SIG-M5 (cell line): ENCODE results near the gene OR5B3.
"Not testable (repeated sequence)": the region's sequence is repeated elsewhere in the genome, so short reads cannot be mapped to it uniquely, and the experiment has no call there.

Experiments
- DNase-seq: peaks from one replicate; lab custom pipeline; 2025; lab: John Stamatoyannopoulos, UW

The OR5B3 gene

DNA sequence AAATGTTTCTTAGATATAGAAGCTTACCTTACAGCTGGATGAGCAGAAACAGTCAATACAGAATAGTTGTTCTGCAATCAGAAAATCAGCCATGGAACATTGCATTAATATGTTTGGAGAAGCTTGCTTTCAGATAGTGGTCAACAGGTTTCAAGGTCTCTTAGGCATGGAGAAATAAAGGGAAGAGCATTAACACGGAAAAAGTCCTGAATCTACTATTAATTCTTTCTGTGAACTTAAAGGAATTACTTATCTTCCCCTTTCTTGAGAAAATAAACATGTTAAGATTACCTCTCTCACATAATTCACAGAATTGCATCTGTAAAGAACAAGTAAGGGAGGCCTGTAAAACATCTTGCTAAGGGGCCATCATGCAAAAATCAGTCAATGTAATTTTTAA lies at the start of gene OR5B3:
TSS of gene OR5B3 (minus strand) at position 101 of the 400 bp plus-strand sequence. CDS start 3,465 bp downstream, outside the sequence.
- no peak for DNase-seq

DNA sequence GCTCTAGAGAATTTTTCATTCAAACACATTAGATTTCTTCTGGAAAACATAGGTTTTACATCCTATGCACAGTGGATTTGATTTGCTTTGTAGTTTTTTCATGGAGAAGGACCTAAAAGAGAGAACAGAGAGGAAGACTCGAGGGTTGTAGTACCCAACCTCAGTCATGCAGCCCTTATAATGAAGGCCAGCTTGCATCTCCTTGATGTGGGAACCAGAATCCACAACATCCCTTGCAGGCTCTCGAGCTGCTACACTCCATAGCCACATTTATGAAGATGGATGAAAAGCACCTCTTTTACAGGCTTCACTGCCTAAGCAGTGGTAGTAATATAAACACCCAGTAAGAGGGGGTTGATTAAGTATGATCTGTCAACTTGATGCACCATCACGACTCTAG lies 44.9 kb upstream of the OR5B3 start:
- no peak for DNase-seq

DNA sequence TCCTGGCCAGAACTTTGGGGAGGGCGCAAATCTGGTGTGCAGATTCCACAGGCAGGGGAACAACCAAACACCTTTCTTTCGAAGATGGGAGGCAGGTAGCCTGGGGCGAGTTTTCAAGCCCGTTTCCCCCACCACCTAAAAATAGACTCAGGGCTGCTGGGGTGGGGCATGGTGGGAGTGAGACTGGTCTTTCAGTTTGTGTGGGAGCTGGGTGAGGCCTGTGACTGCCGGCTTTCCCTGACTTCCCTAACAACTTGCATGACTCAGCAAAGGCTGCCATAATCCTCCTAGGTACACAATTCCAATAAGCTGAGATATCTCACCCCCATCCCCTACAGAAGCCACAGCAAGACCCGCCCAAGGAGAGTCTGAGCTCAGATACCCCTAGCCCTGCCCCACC lies 39.6 kb upstream of the OR5B3 start:
- DNase-seq: no peak

DNA sequence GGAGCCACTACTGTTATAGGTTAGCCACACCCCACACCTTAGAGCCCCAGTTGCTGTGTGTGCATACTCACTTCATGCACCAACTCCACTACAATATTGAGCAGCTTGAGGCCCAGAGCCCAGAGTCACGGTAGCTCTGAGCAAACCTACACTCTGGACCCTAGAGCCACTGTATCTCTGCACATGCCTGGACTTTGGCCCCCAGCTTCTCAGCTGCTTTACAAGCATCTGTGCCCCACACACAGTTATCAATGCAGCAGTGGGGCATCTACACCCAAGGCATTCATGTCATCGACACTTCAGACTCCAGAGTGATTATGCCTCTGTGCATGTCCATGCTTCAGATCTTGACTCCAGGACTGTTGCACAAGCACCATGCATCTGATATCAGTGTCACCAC lies 37.6 kb upstream of the OR5B3 start:
- DNase-seq: no peak

DNA sequence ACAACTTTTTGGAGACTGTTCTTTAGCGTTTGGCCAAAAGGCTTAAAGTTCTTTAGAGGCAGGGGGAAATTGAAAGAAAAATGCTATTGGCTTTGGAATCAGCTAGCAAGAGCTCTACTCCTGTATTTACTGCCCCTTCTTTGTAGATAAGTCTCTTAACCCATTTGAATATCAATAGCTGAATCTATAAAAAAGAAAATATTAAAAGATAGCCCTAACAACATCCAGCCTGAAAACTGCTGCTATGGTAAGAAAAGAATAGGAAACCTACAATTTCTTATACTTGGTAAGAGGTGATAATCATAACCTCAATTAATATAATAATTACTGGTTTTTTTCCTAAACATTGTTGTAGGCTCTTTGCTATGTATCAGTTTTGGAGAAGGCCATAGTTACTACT lies 35.5 kb upstream of the OR5B3 start, which contains the start of gene OR5B12:
TSS of gene OR5B12 (minus strand) at position 101 of the 400 bp plus-strand sequence. CDS start 2,085 bp downstream, outside the sequence.
- no peak for DNase-seq

DNA sequence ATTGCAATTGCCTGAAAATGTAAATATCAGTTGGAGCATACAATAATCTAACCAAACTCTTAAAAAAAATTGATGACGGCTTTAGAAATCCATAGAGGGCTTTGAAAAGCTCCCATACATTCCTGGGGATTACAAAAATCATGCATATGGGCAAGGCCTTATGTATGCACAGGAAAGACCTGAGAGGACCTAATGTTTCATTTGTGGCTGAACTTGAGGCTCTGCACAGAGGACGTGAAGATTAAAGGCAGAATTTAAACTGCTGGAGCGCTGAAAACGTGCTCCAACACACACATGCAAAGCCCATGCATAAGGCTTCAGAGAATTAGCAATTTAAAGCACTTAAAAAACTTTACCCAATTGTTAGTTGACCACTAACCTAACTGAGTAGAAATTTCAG lies 31.8 kb upstream of the OR5B3 start:
- DNase-seq: no peak

DNA sequence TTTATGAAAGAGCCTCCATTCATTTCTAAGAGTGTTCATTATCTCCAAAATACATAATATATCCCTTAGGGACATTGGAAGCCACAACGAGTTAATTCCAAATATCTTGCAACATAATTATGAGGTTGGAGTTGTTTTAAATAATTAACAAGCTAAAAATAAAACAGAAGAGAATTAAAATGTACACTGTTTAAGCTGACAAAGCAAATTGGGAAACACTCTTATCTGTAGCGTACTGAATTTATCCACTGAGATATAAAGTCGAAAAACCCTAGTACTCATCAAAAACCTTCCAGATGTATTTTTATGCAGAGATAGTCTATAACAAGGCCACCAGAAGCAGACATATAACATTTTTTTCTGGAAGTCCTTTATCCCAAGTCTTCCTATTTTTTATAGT lies 27.5 kb upstream of the OR5B3 start:
- no peak for DNase-seq

DNA sequence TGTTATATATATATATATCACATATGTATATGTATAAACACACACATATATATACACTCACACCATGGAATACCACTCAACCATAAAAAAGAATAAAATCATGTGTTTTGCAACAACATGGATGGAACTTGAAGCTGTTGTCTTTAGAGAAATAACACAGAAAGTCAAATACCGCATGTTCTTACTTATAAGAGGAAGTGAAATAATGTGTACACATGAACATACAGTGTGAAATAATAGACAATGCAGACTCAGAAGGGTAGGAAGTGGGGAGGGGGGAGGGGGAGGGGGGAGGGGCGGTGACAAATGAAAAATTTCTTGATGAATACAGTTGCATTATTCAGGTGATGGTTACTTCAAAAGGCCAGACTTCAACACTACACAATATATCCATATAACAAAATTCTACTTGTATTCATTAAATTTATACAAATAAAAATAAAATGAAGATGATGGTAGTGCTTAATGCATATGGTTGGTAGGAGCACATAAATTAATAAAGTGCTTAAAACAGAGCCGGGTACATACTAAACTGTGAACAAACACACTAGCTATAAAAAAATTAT lies 27.0 kb upstream of the OR5B3 start:
- no peak for DNase-seq

DNA sequence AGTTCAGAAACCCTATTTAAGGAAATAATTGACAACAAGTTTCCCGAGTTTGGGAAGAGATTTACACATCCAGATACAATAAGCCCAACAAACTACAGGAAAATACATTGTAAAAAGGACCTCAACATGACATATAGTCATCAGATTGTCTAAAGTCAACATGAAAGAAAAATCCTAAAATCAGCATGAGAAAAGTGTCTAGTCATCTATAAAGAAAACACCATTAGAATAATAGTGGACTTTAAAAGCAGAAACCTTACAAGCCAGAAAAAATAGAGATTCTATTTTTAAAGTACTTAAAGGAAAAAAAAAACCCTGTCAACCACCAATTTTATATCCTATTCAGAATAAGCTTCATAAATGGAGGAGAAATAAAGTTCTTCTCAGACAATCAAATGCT lies 22.6 kb upstream of the OR5B3 start:
- no peak for DNase-seq

DNA sequence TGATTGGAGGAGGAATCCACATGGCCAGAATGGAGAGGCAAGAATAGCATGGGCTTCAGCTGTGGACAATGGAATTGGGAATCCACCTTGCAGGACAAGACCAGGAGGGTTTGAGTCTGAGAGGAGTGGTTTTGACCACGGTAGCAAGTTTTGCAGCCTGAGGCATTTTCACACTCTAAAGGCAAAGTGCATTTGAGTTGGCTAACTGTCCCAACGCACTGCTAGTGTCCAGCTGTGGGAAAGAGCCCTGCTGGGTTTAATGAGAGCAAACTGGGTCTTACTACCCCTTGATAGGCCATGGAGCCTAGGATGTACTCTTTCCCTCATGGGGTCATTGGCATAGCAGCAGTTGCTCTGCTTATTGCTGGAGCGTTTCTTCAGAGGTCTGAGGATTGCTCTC lies 21.3 kb upstream of the OR5B3 start, which contains the start of gene OR5B2:
TSS of gene OR5B2 (minus strand) at position 101 of the 400 bp plus-strand sequence. CDS start 4,860 bp downstream, outside the sequence.
- DNase-seq: no peak

DNA sequence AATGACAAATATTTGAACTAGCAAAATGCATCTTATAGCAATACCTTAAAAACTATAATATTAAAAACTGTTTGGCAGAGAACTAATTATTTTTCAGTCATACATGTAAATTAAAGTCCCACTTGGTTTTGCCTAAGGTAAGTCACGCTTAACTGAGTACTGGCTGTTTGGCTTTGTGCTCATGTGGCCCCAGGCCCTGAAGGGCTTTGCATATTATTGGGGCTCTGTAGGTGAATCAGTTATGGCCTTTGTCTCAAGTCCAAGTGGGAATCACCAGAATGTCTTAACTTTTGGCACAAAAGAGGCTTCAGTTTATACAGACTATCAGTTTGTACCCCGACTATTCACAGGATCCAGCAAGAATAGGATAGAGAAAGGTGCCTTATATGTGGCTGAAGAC lies 7.1 kb downstream of the OR5B3 start:
- not testable (repeated sequence) for DNase-seq

DNA sequence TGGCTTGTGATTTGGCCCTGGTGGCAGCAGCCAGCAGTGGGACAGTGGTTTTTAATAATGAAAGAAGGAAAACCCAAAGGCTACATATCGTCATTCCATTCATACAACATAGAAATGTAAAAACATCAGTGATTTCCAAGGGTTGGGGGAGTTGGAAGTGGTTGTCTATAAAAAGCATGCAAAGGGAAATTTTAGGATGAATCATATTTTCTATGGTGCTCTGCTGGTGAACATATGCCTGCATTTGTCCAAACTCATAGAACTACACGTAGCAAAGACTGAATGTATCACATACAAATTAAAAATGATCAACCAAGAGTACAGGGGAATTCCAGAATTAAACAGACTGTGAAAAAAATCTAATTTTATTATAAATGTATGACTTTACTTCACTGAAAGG lies 11.1 kb downstream of the OR5B3 start:
- DNase-seq: no peak

DNA sequence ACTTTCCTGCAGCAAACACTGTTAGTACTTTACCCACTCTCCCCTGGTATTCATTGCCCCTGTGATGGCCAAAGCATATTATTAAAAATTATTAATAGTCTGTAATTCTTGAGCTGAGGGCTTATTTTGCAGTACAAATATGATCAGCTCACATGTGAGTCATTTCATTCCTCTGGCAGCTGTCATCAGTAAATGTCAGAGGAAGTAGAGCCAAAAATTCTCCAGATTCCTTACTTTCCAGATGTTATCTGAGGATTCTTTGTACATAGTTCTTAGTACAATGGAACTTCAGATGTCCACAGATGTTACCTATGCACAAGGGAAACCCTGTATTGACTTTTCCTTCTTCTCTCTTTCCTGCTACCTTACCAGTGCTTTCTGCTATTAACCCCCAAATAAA lies 12.5 kb downstream of the OR5B3 start:
- no peak for DNase-seq

DNA sequence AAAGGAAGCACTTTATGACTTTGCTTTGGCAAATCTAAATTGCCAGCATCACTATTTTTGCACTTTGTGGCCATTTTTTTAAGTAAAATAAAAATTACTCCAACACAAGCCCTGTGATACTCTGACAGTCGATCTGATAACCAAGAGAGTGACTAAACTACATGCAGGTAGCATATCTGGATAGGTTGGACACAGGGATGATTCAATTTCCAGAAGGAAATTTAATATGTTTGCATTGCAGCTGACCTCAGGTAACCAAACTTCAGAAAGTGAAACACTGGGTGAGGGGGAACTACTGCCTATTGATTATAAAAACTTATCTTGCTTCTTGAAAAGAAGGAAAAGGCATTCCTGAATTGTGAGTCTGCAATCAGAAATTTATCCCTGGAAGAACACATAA lies 13.9 kb downstream of the OR5B3 start:
- DNase-seq: no peak

DNA sequence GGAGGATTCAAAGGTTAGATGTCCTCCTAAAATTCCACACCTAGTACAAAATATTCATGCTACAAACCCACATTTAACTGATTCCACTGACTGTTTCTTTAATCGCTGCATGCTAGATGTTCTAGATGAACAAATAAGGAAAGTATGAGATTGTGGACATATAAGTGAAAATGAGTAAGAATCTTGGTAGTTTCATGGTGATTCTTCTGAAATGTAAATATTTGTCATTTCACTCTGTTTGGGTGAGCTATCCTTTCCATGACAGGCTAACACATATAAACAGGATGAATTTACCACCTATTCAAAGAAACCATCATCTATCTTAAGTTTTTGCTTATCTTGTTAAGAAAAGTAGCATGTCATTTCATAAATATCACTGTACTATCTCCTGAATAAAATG lies 14.8 kb downstream of the OR5B3 start:
- no peak for DNase-seq

DNA sequence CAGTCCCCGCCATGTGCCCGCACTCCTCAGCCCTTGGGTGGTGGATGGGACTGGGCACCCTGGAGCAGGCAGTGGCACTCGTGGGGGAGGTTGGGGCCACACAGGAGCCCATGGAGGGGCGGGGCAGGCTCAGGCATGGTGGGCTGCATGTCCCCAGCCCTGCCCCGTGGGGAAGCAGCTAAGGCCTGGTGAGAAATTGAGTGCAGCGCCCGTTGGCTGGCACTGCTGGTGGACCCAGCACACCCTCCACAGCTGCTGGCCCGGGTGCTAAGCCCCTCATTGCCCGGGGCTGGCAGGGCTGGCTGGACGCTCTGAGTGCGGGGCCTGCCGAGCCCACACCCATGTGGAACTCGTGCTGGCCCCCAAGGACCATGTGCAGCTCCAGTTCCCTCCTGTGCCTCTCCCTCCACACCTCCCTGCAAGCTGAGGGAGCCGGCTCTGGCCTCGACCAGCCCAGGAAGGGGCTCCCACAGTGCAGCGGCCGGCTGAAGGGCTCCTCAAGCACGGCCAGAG lies 16.1 kb downstream of the OR5B3 start:
- DNase-seq: no peak

DNA sequence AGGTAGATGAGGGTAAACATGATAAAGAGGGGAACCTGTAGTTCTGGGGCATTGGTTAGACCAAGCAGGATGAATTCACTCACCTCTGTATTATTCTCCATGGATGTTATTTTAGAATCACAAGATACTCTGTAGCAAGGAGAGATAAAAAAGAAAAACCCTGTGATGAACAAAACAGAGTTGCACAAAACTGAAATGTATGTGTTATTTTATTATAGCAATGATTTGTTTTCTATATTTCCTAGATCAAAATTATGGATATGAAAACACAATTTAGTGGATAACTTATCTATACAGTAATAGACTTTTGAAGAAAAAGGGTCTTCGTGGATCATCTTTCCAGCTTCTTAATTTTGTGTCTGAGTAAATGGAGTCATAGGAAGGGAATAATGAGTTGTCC lies 47.7 kb downstream of the OR5B3 start, which contains the start of gene OR5B17:
TSS of gene OR5B17 (minus strand) at position 101 of the 400 bp plus-strand sequence. CDS start at position 101, 0 bp downstream.
- DNase-seq: no peak

DNA sequence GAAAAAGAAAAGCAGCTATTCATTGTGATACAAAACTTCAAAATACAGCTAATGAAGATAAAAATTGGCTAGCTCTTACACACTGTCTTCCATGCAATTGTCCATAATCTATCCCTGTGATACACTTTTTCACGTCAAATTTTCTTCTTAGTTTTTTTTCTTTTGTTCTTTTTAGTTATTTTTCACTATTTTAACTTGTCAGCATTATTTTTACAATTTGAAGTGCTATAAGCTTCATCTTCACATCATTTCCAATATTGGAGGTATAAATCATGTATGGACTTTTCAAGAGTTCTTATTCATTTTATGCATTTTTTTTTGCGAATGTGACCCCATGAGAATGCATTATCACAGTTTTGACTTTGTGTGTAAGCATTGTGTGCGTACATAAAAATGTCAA lies 51.9 kb downstream of the OR5B3 start:
- no peak for DNase-seq
